Loucy (cell line): ENCODE data around the gene MMP28.

ENCODE experiments used
- CTCF ChIP-seq: fragments of 200-600 bp; sonication (generic); conservative IDR thresholded peaks from 2 replicates; pipeline ENCODE4 v1.5.1; 2014; ENCODE audit warnings: mild to moderate bottlenecking, antibody characterized with exemption, low read length
- EZH2phosphoT487 ChIP-seq: fragments of 200-600 bp; IDR thresholded peaks from 2 replicates; pipeline ENCODE4 v1.6.1; 2018; ENCODE audit warnings: antibody characterized with exemption, mild to moderate bottlenecking, moderate library complexity, borderline replicate concordance

DNA sequence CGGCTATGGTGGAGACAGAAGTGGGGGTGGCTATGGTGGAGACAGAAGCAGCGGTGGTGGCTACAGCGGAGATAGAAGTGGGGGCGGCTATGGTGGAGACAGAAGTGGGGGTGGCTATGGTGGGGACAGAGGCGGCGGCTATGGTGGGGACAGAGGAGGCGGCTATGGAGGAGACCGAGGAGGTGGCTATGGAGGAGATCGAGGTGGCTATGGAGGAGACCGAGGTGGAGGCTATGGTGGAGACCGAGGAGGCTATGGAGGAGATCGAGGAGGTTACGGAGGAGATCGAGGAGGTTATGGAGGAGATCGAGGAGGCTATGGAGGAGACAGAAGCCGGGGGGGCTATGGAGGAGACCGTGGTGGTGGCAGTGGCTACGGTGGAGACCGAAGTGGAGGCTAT is 49.1 kb upstream of the MMP28 start:
- TF ChIP-seq EZH2phosphoT487, result no peak
- no peak for TF ChIP-seq CTCF
